Cardiac muscle cell (in vitro differentiated cells and primary cell): ENCODE measurements around the gene ATP13A1. TPM values are rescaled to one million over a fixed set of nuclear protein-coding genes. Genes with fewer than 3 reads are reported as not detected.
A peak's percentile ranks its signal among the peaks of the same experiment; 100 is the strongest.

Experiments
- DNase-seq, 2 donors: peaks; one replicate each; pipeline versions ENCODE4 v3.0.0 to v3.0.0-alpha.2; 2010 to 2017; ENCODE audit warnings: low read depth in 1 of 2, low spot score in 1 of 2
- H3K27ac ChIP-seq: fragments of 200-600 bp; sonication (generic); 2 replicates; pipeline ENCODE4 v1.5.1; 2016
- H3K27me3 ChIP-seq: fragments of 200-600 bp; sonication (generic); 2 replicates; pipeline ENCODE4 v1.6.0; 2016; ENCODE audit warnings: control low read depth
- H3K36me3 ChIP-seq: fragments of 200-600 bp; sonication (generic); 2 replicates; pipeline ENCODE4 v1.5.1; 2016; ENCODE audit warnings: control low read depth
- H3K4me1 ChIP-seq: fragments of 200-600 bp; sonication (generic); 2 replicates; pipeline ENCODE4 v1.8.1; 2017; ENCODE audit warnings: low read depth, mild to moderate bottlenecking, mixed run types
- H3K4me3 ChIP-seq: fragments of 200-600 bp; sonication (generic); 2 replicates; pipeline ENCODE4 v1.5.1; 2016; ENCODE audit warnings: mild to moderate bottlenecking
- H3K9me3 ChIP-seq: fragments of 200-600 bp; sonication (generic); 2 replicates; pipeline ENCODE4 v1.5.1; 2017; ENCODE audit warnings: low read depth, mild to moderate bottlenecking, control low read depth
- CTCF ChIP-seq: IDR thresholded peaks from 2 replicates; pipeline ENCODE4 v1.5.1; 2012; ENCODE audit warnings: low read depth, mild to moderate bottlenecking, low read length
- polyA plus RNA-seq: library from polyadenylated mRNA; unstranded; fragments of >200 nt; fragmentation: Nextera tagmentation; extraction: Ambion mirVana; gene quantifications from 2 replicates; pipeline ENCODE4 v1.2.1, GENCODE V29; 2016
- total RNA-seq: library from RNA; depleted of rRNA; stranded (reverse); fragments of >200 nt; gene quantifications from 2 replicates; pipeline ENCODE4 v1.2.3, GENCODE V29; 2016

ATP13A1 gene
- total and polyA plus RNA-seq, 2 experiments from 2014 or later, result 58.0 to 216 TPM

GRCh38 chr19:19631346-19631745 lies 32.1 kb downstream of the ATP13A1 start:
- H3K27me3 ChIP-seq, result no peaks in the 10 kb centered on the region
- TF ChIP-seq CTCF, result no peak
- no peak overlapping the region for H3K27ac ChIP-seq
- H3K36me3 ChIP-seq, result peaks cover 5% of the 10 kb centered on the region
- H3K4me3 ChIP-seq, result no peak overlapping the region
- no peaks in the 10 kb centered on the region for H3K9me3 ChIP-seq
- no peaks in the 10 kb centered on the region for H3K4me1 ChIP-seq
- DNase-seq, result no peak

GRCh38 chr19:19630426-19630825 lies 33.0 kb downstream of the ATP13A1 start:
- Histone ChIP-seq H3K27me3 (no peaks in the 10 kb centered on the region), H3K27ac (no peak overlapping the region), H3K36me3 (peaks cover 5% of the 10 kb centered on the region), H3K4me3 (no peak overlapping the region), H3K4me1 (no peaks in the 10 kb centered on the region), H3K9me3 (no peaks in the 10 kb centered on the region)
- TF ChIP-seq CTCF, result no peak
- DNase-seq, result no peak

GRCh38 chr19:19630062-19630414 lies 33.4 kb downstream of the ATP13A1 start:
- Histone ChIP-seq H3K4me1 (no peaks in the 10 kb centered on the region), H3K27me3 (no peaks in the 10 kb centered on the region), H3K9me3 (no peaks in the 10 kb centered on the region), H3K36me3 (peaks cover 5% of the 10 kb centered on the region), H3K4me3 (no peak overlapping the region), H3K27ac (no peak overlapping the region)
- no peak for DNase-seq
- TF ChIP-seq CTCF, result no peak

- Histone ChIP-seq H3K27ac (no peak overlapping the region), H3K36me3 (no peaks in the 10 kb centered on the region), H3K27me3 (no peaks in the 10 kb centered on the region), H3K4me3 (peak overlapping the region; percentile 68), H3K4me1 (no peaks in the 10 kb centered on the region), H3K9me3 (no peaks in the 10 kb centered on the region)
- peak; percentile 86 to 87 for DNase-seq
- TF ChIP-seq CTCF, result no peak
Observed at GRCh38 chr19:19628501-19629134, 34.9 kb downstream of the ATP13A1 start.

- Histone ChIP-seq H3K4me3 (peak within 1 kb of the TSS; percentile 68), H3K9me3 (no peaks in the 10 kb centered on the region), H3K27me3 (no peaks in the 10 kb centered on the region), H3K27ac (no peak within 1 kb of the TSS), H3K36me3 (no peaks in the 10 kb centered on the region), H3K4me1 (no peaks in the 10 kb centered on the region)
- DNase-seq, result peak; percentile 21 to 69
- TF ChIP-seq CTCF, result no peak
Observed at GRCh38 chr19:19627621-19628500, 35.6 kb downstream of the ATP13A1 start, which contains the start of gene LPAR2. Gene LPAR2, minus strand, starts transcription at chr19:19628220. Its CDS starts 945 bp downstream, at chr19:19627275.
